Liver (tissue), 9 donors: ENCODE measurements around the gene SUPT6H. TPM values are rescaled to one million over a fixed set of nuclear protein-coding genes. Genes with fewer than 3 reads are reported as not detected.

Experiments
- DNase-seq: peaks from one replicate; pipeline ENCODE4 v3.0.0-alpha.2; 2017; ENCODE audit warnings: low spot score
- H3K27ac ChIP-seq, 2 donors: one replicate each; pipeline ENCODE4 v1.7.0; 2013; ENCODE audit warnings: inconsistent platforms in 2 of 2, low read length in 2 of 2, control low read depth in 1 of 2, low read depth in 1 of 2, mild to moderate bottlenecking in 1 of 2
- H3K27me3 ChIP-seq, 4 donors: one replicate each; pipeline versions ENCODE4 v1.6.1 to v1.7.0; 2013; ENCODE audit warnings: low read length in 3 of 4, inconsistent platforms in 1 of 4, mild to moderate bottlenecking in 1 of 4, moderate library complexity in 1 of 4; ENCODE audit not compliant: control insufficient read depth in 4 of 4, insufficient read depth in 4 of 4
- H3K36me3 ChIP-seq, 4 donors: one replicate each; pipeline versions ENCODE4 v1.6.1 to v1.7.0; 2013; ENCODE audit warnings: low read length in 3 of 4, mild to moderate bottlenecking in 3 of 4, low read depth in 1 of 4, moderate library complexity in 1 of 4; ENCODE audit not compliant: control insufficient read depth in 4 of 4, insufficient read depth in 3 of 4
- H3K4me1 ChIP-seq, 4 donors: one replicate each; pipeline versions ENCODE4 v1.6.1 to v1.7.0; 2013; ENCODE audit warnings: low read length in 3 of 4, mild to moderate bottlenecking in 3 of 4, moderate library complexity in 1 of 4; ENCODE audit not compliant: control insufficient read depth in 4 of 4, insufficient read depth in 4 of 4
- H3K4me3 ChIP-seq, 3 donors: one replicate each; pipeline versions ENCODE4 v1.6.1 to v1.7.0; 2013; ENCODE audit warnings: low read length in 3 of 3, control low read depth in 1 of 3, low read depth in 1 of 3, mild to moderate bottlenecking in 1 of 3
- H3K9ac ChIP-seq, 2 donors: one replicate each; pipeline ENCODE4 v1.7.0; 2013; ENCODE audit warnings: low read length in 2 of 2, mild to moderate bottlenecking in 2 of 2, moderate library complexity in 2 of 2, control low read depth in 1 of 2, low read depth in 1 of 2
- H3K9me3 ChIP-seq, 4 donors: one replicate each; pipeline versions ENCODE4 v1.6.1 to v1.7.0; 2013; ENCODE audit warnings: low read length in 3 of 4; ENCODE audit not compliant: control insufficient read depth in 4 of 4
- CTCF ChIP-seq: fragments of 150-350 bp; IDR thresholded peaks from 2 replicates; pipeline ENCODE4 v1.5.1; 2017; ENCODE audit warnings: improper control_type of control experiment, low read depth, low read length; ENCODE audit not compliant: missing input control
- EGR1 ChIP-seq, 2 donors: IDR thresholded peaks; 2 replicates each; pipeline ENCODE4 v1.6.1; 2016 to 2018; ENCODE audit warnings: antibody characterized with exemption in 2 of 2, low read depth in 2 of 2
- GABPA ChIP-seq, 2 donors: IDR thresholded peaks in 1 of 2; conservative IDR thresholded peaks in 1 of 2; 2 replicates each; pipeline ENCODE4 v1.6.1; 2016; ENCODE audit warnings: antibody characterized with exemption in 2 of 2, mild to moderate bottlenecking in 1 of 2, moderate library complexity in 1 of 2
- HNF4A ChIP-seq, 2 donors: conservative IDR thresholded peaks; 2 replicates each; pipeline ENCODE4 v1.6.1; 2016; ENCODE audit warnings: antibody characterized with exemption in 2 of 2, mild to moderate bottlenecking in 2 of 2
- HNF4G ChIP-seq: IDR thresholded peaks from 2 replicates; pipeline ENCODE4 v1.6.1; 2016; ENCODE audit warnings: antibody characterized with exemption
- MAX ChIP-seq: IDR thresholded peaks from 2 replicates; pipeline ENCODE4 v1.6.1; 2016; ENCODE audit warnings: antibody characterized with exemption
- NR2F2 ChIP-seq: IDR thresholded peaks from 2 replicates; pipeline ENCODE4 v1.6.1; 2016; ENCODE audit warnings: antibody characterized with exemption
- RAD21 ChIP-seq, 2 donors: IDR thresholded peaks; 2 replicates each; pipeline ENCODE4 v1.6.1; 2016; ENCODE audit warnings: antibody characterized with exemption in 2 of 2, mild to moderate bottlenecking in 2 of 2
- REST ChIP-seq: IDR thresholded peaks from 2 replicates; pipeline ENCODE4 v1.6.1; 2016; ENCODE audit warnings: antibody characterized with exemption, mild to moderate bottlenecking
- SP1 ChIP-seq: IDR thresholded peaks from 2 replicates; pipeline ENCODE4 v1.6.1; 2018; ENCODE audit warnings: antibody characterized with exemption, mild to moderate bottlenecking
- YY1 ChIP-seq: IDR thresholded peaks from 2 replicates; pipeline ENCODE4 v1.6.1; 2016; ENCODE audit warnings: antibody characterized with exemption, mild to moderate bottlenecking
- ZBTB33 ChIP-seq: IDR thresholded peaks from 2 replicates; pipeline ENCODE4 v1.6.1; 2016; ENCODE audit warnings: antibody characterized with exemption
- WGBS: extraction: QIAGEN DNeasy Blood & Tissue Kit; methylation state at CpG from one replicate; pipeline ENCODE4 v1.1.7; 2013; 5-methylcytosine and 5-hydroxymethylcytosine counted together
- polyA plus RNA-seq, 2 donors: library from polyadenylated mRNA; stranded (reverse) in 1 of 2; unstranded in 1 of 2; fragments of 200-250 nt in 1 of 2; fragments of >200 nt in 1 of 2; fragmentation: Nextera tagmentation in 1 of 2; extraction: Ambion mirVana in 1 of 2; gene quantifications; one replicate each; pipeline versions ENCODE4 v1.2.1 to v1.2.3, GENCODE V29; 2013 to 2015
- total RNA-seq, 2 donors: library from RNA; depleted of rRNA; stranded (reverse); fragments of >200 nt; gene quantifications; one replicate each; pipeline ENCODE4 v1.2.3, GENCODE V29; 2014
- donor health status: healthy.
- donor health status: healthy.
- donor health status: healthy.
- donor health status: healthy.
- donor health status: healthy.

The SUPT6H gene
- total and polyA plus RNA-seq, 4 donors = 10.6 to 59.1 (median 30.3) TPM

- Histone ChIP-seq H3K36me3 (peaks cover 3 to 10% (median 7%) of the 10 kb centered on the region in 4 donors), H3K4me1 (peaks cover 0 to 32% (median 19%) of the 10 kb centered on the region in 4 donors), H3K4me3 (peak within 1 kb of the TSS; percentile 59 to 70 (median 61)), H3K9ac (peak within 1 kb of the TSS; percentile 79 to 92), H3K27me3 (no peaks in the 10 kb centered on the region), H3K27ac (peak within 1 kb of the TSS; percentile 97 to 99), H3K9me3 (no peaks in the 10 kb centered on the region)
- under 1% methylated on average over 64 of the region's 64 CpGs for WGBS
- DNase-seq = peak; percentile 99
- TF ChIP-seq ZBTB33 (peak; percentile 52), YY1 (peak; percentile 59), RAD21 (IDR thresholded peaks at IDR 0.05) (peak; percentile 10 to 15), EGR1 (IDR thresholded peaks at IDR 0.05; ENCODE audit: low read depth in 2 of 2) (no peak), CTCF (no peak), GABPA (IDR thresholded peaks at IDR 0.05 in 1 of 2, conservative IDR thresholded peaks at IDR 0.05 in 1 of 2) (peak; percentile 61 to 87), MAX (peak; percentile 53), HNF4G (no peak), REST (peak; percentile 16), SP1 (peak; percentile 61), NR2F2 (no peak)
Measured at GRCh38 chr17:28728364-28729200, 66.6 kb downstream of the SUPT6H start, which contains the start of gene NEK8. TSS of gene NEK8 (plus strand) at chr17:28728788. CDS start at chr17:28728814, 26 bp downstream.

- Histone ChIP-seq H3K4me1 (peaks cover 0 to 30% (median 18%) of the 10 kb centered on the region in 4 donors), H3K27ac (no peak overlapping the region), H3K9me3 (no peaks in the 10 kb centered on the region), H3K36me3 (no peaks in the 10 kb centered on the region), H3K4me3 (no peak overlapping the region), H3K27me3 (no peaks in the 10 kb centered on the region), H3K9ac (no peak overlapping the region)
- TF ChIP-seq NR2F2 = no peak
- no peak for TF ChIP-seq GABPA (IDR thresholded peaks at IDR 0.05 in 1 of 2, conservative IDR thresholded peaks at IDR 0.05 in 1 of 2)
- no peak for TF ChIP-seq SP1
- no peak for TF ChIP-seq HNF4A (conservative IDR thresholded peaks at IDR 0.05)
- no peak for DNase-seq
- 86% methylated on average over 11 of the region's 11 CpGs for WGBS
Measured at GRCh38 chr17:28729950-28730330, 67.9 kb downstream of the SUPT6H start.
